Measurements from ENCODE around the gene TBL1X.
"Not testable (repeated sequence)": the region's sequence is repeated elsewhere in the genome, so short reads cannot be mapped to it uniquely, and the experiment has no call there.

Gene TBL1X

GRCh38 chrX:9464435-9465371 is at the start of gene TBL1X:
Gene TBL1X (plus strand): TSS chrX:9465058. CDS start chrX:9653587, 188,529 bp downstream.
- peak; percentile 24 for DNase-seq (ENCODE audit: low read depth)

GRCh38 chrX:9416562-9417348 is 48.1 kb upstream of the TBL1X start:
- DNase-seq (ENCODE audit: low read depth) = no peak

- DNase-seq (ENCODE audit: low read depth) = no peak
These were observed 46.6 kb upstream of the TBL1X start for GRCh38 chrX:9418262-9418661.

- DNase-seq (ENCODE audit: low read depth) = no peak
These were observed 44.3 kb upstream of the TBL1X start for GRCh38 chrX:9420275-9421265.

GRCh38 chrX:9429767-9430166 is 35.1 kb upstream of the TBL1X start:
- no peak for DNase-seq (ENCODE audit: low read depth)

- DNase-seq (ENCODE audit: low read depth) = no peak
These were observed 34.4 kb upstream of the TBL1X start for GRCh38 chrX:9430346-9430921.

GRCh38 chrX:9431281-9431680 is 33.6 kb upstream of the TBL1X start:
- DNase-seq (ENCODE audit: low read depth) = no peak

- no peak for DNase-seq (ENCODE audit: low read depth)
These were observed 31.3 kb upstream of the TBL1X start for GRCh38 chrX:9433596-9433995.

- no peak for DNase-seq (ENCODE audit: low read depth)
These were observed 30.8 kb upstream of the TBL1X start for GRCh38 chrX:9434051-9434550.

- DNase-seq (ENCODE audit: low read depth) = not testable (repeated sequence)
These were observed 29.8 kb upstream of the TBL1X start for GRCh38 chrX:9435086-9435485.

GRCh38 chrX:9436812-9437211 is 28.0 kb upstream of the TBL1X start:
- DNase-seq (ENCODE audit: low read depth) = no peak

GRCh38 chrX:9438933-9439494 is 25.8 kb upstream of the TBL1X start:
- no peak for DNase-seq (ENCODE audit: low read depth)

GRCh38 chrX:9440116-9440844 is 24.6 kb upstream of the TBL1X start:
- DNase-seq (ENCODE audit: low read depth) = no peak

GRCh38 chrX:9442056-9442455 is 22.8 kb upstream of the TBL1X start:
- no peak for DNase-seq (ENCODE audit: low read depth)

GRCh38 chrX:9443327-9443726 is 21.5 kb upstream of the TBL1X start:
- no peak for DNase-seq (ENCODE audit: low read depth)

GRCh38 chrX:9447906-9448305 is 17.0 kb upstream of the TBL1X start:
- no peak for DNase-seq (ENCODE audit: low read depth)

- no peak for DNase-seq (ENCODE audit: low read depth)
These were observed 8.4 kb upstream of the TBL1X start for GRCh38 chrX:9456250-9457074.

GRCh38 chrX:9458034-9458433 is 6.8 kb upstream of the TBL1X start:
- not testable (repeated sequence) for DNase-seq (ENCODE audit: low read depth)

GRCh38 chrX:9458516-9459078 is 6.3 kb upstream of the TBL1X start:
- DNase-seq (ENCODE audit: low read depth) = no peak

Measured in stimulated activated CD8-positive, alpha-beta memory T cell treated with anti-CD3 and anti-CD28 coated beads, Interleukin-12 subunit alpha, Interleukin-12 subunit beta, amount 100 ng/mL, for 1 hour (primary cell).